Activated CD8-positive, alpha-beta T cell treated with anti-CD3 and anti-CD28 coated beads, Interleukin-2, amount 10 ng/mL, durations not matched to agents 7 days and 5 days (primary cell): ENCODE results near the gene SLC29A3. TPM values are rescaled to one million over a fixed set of nuclear protein-coding genes. Genes with fewer than 3 reads are reported as not detected.

Experiments used
- ATAC-seq: fragments of 150-1000 bp; cut with Tn5 transposase; one replicate; pipeline ENCODE4 v1.10.0; 2021; ENCODE audit warnings: moderate library complexity
- CTCF ChIA-PET: fragments of 350-600 bp; sonication (Branson Sonifier 250); formaldehyde crosslinking; loops from one replicate; lab custom pipeline; 2021; ENCODE audit warnings: antibody characterized with exemption; lab: Charles Lee
- POLR2A ChIA-PET: fragments of 350-600 bp; sonication (Branson Sonifier 250); formaldehyde crosslinking; loops from one replicate; lab custom pipeline; 2021; ENCODE audit warnings: antibody characterized with exemption; lab: Charles Lee
- DNase-seq: peaks from one replicate; pipeline ENCODE4 v3.0.0-alpha.2; 2020
- H3K27ac Mint-ChIP-seq: one replicate; pipeline ENCODE4 v1.8.0; 2021; ENCODE audit warnings: mild to moderate bottlenecking, mixed read lengths
- H3K27me3 Mint-ChIP-seq: one replicate; pipeline ENCODE4 v1.8.0; 2021; ENCODE audit warnings: low read depth, mixed read lengths
- H3K36me3 Mint-ChIP-seq: one replicate; pipeline ENCODE4 v1.8.0; 2021; ENCODE audit warnings: low read depth, mixed read lengths
- H3K4me1 Mint-ChIP-seq: one replicate; pipeline ENCODE4 v1.8.0; 2021; ENCODE audit warnings: low read depth, mixed read lengths
- H3K4me3 Mint-ChIP-seq: one replicate; pipeline ENCODE4 v1.8.0; 2021; ENCODE audit warnings: mild to moderate bottlenecking, mixed read lengths
- H3K9me3 Mint-ChIP-seq: one replicate; pipeline ENCODE4 v1.8.0; 2022; ENCODE audit warnings: mixed read lengths; ENCODE audit not compliant: insufficient read depth
- total RNA-seq, 2 experiments: library from RNA; stranded (reverse); gene quantifications; one replicate each; pipeline ENCODE4 v1.2.3, GENCODE V29; 2021

SLC29A3 gene
- total RNA-seq, 2 experiments from 2014 or later, result 3.0 to 3.4 TPM

GRCh38 chr10:71316056-71316785 lies 2.8 kb upstream of the SLC29A3 start:
- peaks cover 3% of the 10 kb centered on the region for H3K27me3 Mint-ChIP-seq
- H3K4me1 Mint-ChIP-seq, result peaks cover 29% of the 10 kb centered on the region
- no peak overlapping the region for H3K4me3 Mint-ChIP-seq
- DNase-seq (no peak), ATAC-seq (no peak)
- H3K27ac Mint-ChIP-seq, result no peak overlapping the region
- no peaks in the 10 kb centered on the region for H3K9me3 Mint-ChIP-seq
- ChIA-PET POLR2A (interaction anchor here (0.6 to 1.5 kb wide), 3 partner anchors 10 to 317 kb away, joined by 3 to 4 read pairs (median 3); no protein-coding TSS in a partner anchor), CTCF (interaction anchor here (1.6 to 7.9 kb wide), 5 partner anchors 69 to 381 kb away, joined by 4 to 72 read pairs (median 11); no protein-coding TSS in a partner anchor)
- H3K36me3 Mint-ChIP-seq, result no peaks in the 10 kb centered on the region

- Mint-ChIP-seq H3K4me1 (peaks cover 29% of the 10 kb centered on the region), H3K4me3 (no peak overlapping the region), H3K27me3 (peaks cover 3% of the 10 kb centered on the region), H3K27ac (no peak overlapping the region), H3K9me3 (no peaks in the 10 kb centered on the region), H3K36me3 (no peaks in the 10 kb centered on the region)
- DNase-seq (no peak), ATAC-seq (no peak)
- ChIA-PET CTCF (interaction anchor here (1.1 to 7.9 kb wide), 5 partner anchors 62 to 456 kb away, joined by 4 to 72 read pairs (median 11); partner anchors contain the start of gene VSIR), POLR2A (interaction anchor here (0.6 kb wide), 1 partner anchor 317 kb away, joined by 3 read pairs; no protein-coding TSS in a partner anchor)
Observed at GRCh38 chr10:71316786-71317160, 2.3 kb upstream of the SLC29A3 start.

- DNase-seq (no peak), ATAC-seq (no peak)
- no peaks in the 10 kb centered on the region for H3K9me3 Mint-ChIP-seq
- CTCF ChIA-PET, result interaction anchor here (0.9 to 7.9 kb wide), 5 partner anchors 61 to 455 kb away, joined by 4 to 72 read pairs (median 4); partner anchors contain the start of gene VSIR
- H3K4me3 Mint-ChIP-seq, result no peak overlapping the region
- POLR2A ChIA-PET, result no interaction called here
- no peaks in the 10 kb centered on the region for H3K36me3 Mint-ChIP-seq
- H3K27me3 Mint-ChIP-seq, result peaks cover 3% of the 10 kb centered on the region
- peak overlapping the region; percentile 14 for H3K27ac Mint-ChIP-seq
- peaks cover 29% of the 10 kb centered on the region for H3K4me1 Mint-ChIP-seq
Observed at GRCh38 chr10:71317739-71318138, 1.3 kb upstream of the SLC29A3 start.

GRCh38 chr10:71319800-71320392 lies 837 bp downstream of the SLC29A3 start:
- peaks cover 3% of the 10 kb centered on the region for H3K27me3 Mint-ChIP-seq
- peaks cover 37% of the 10 kb centered on the region for H3K4me1 Mint-ChIP-seq
- DNase-seq (no peak), ATAC-seq (no peak)
- peaks cover 16% of the 10 kb centered on the region for H3K36me3 Mint-ChIP-seq
- peak overlapping the region; percentile 88 for H3K4me3 Mint-ChIP-seq
- no peaks in the 10 kb centered on the region for H3K9me3 Mint-ChIP-seq
- POLR2A ChIA-PET, result interaction anchor here (0.6 to 0.8 kb wide), 2 partner anchors 29 to 57 kb away, joined by 3 read pairs; no protein-coding TSS in a partner anchor
- CTCF ChIA-PET, result interaction anchor here (0.7 to 3.8 kb wide), 9 partner anchors 31 to 729 kb away, joined by 3 to 15 read pairs (median 4); no protein-coding TSS in a partner anchor
- H3K27ac Mint-ChIP-seq, result peak overlapping the region; percentile 75

- H3K9me3 Mint-ChIP-seq, result no peaks in the 10 kb centered on the region
- CTCF ChIA-PET, result interaction anchor here (0.8 to 3.8 kb wide), 5 partner anchors 38 to 388 kb away, joined by 3 to 15 read pairs (median 6); no protein-coding TSS in a partner anchor
- POLR2A ChIA-PET, result interaction anchor here (0.6 kb wide), 1 partner anchor 30 kb away, joined by 3 read pairs; no protein-coding TSS in a partner anchor
- peak overlapping the region; percentile 23 for H3K4me3 Mint-ChIP-seq
- peaks cover 2% of the 10 kb centered on the region for H3K27me3 Mint-ChIP-seq
- H3K27ac Mint-ChIP-seq, result no peak overlapping the region
- peaks cover 37% of the 10 kb centered on the region for H3K4me1 Mint-ChIP-seq
- ATAC-seq (no peak), DNase-seq (no peak)
- H3K36me3 Mint-ChIP-seq, result peaks cover 18% of the 10 kb centered on the region
Observed at GRCh38 chr10:71320592-71320991, 1.5 kb downstream of the SLC29A3 start.

- DNase-seq, result no peak
- no peak for ATAC-seq
- ChIA-PET CTCF (no interaction called here), POLR2A (no interaction called here)
- no peaks in the 10 kb centered on the region for H3K27me3 Mint-ChIP-seq
- H3K36me3 Mint-ChIP-seq, result peaks cover 18% of the 10 kb centered on the region
- no peak overlapping the region for H3K27ac Mint-ChIP-seq
- peaks cover 30% of the 10 kb centered on the region for H3K4me1 Mint-ChIP-seq
- H3K4me3 Mint-ChIP-seq, result no peak overlapping the region
- H3K9me3 Mint-ChIP-seq, result no peaks in the 10 kb centered on the region
Observed at GRCh38 chr10:71321386-71321785, 2.3 kb downstream of the SLC29A3 start.

- DNase-seq (no peak), ATAC-seq (no peak)
- no peaks in the 10 kb centered on the region for H3K9me3 Mint-ChIP-seq
- H3K27me3 Mint-ChIP-seq, result no peaks in the 10 kb centered on the region
- H3K27ac Mint-ChIP-seq, result no peak overlapping the region
- H3K4me1 Mint-ChIP-seq, result peaks cover 23% of the 10 kb centered on the region
- CTCF ChIA-PET, result interaction anchor here (1.4 kb wide), 1 partner anchor 39 kb away, joined by 3 read pairs; no protein-coding TSS in a partner anchor
- H3K36me3 Mint-ChIP-seq, result peaks cover 18% of the 10 kb centered on the region
- no peak overlapping the region for H3K4me3 Mint-ChIP-seq
- POLR2A ChIA-PET, result no interaction called here
Observed at GRCh38 chr10:71323407-71323806, 4.3 kb downstream of the SLC29A3 start.

GRCh38 chr10:71324743-71325142 lies 5.7 kb downstream of the SLC29A3 start:
- Mint-ChIP-seq H3K27ac (no peak overlapping the region), H3K27me3 (no peaks in the 10 kb centered on the region), H3K36me3 (peaks cover 18% of the 10 kb centered on the region), H3K4me3 (no peak overlapping the region), H3K9me3 (no peaks in the 10 kb centered on the region), H3K4me1 (peaks cover 14% of the 10 kb centered on the region)
- POLR2A ChIA-PET, result no interaction called here
- DNase-seq, result no peak
- ATAC-seq, result no peak
- CTCF ChIA-PET, result interaction anchor here (0.6 kb wide), 1 partner anchor 59 kb away, joined by 3 read pairs; no protein-coding TSS in a partner anchor

- no peak overlapping the region for H3K27ac Mint-ChIP-seq
- peaks cover 11% of the 10 kb centered on the region for H3K4me1 Mint-ChIP-seq
- no peak for ATAC-seq
- peaks cover 18% of the 10 kb centered on the region for H3K36me3 Mint-ChIP-seq
- ChIA-PET CTCF (interaction anchor here (0.6 kb wide), 1 partner anchor 59 kb away, joined by 3 read pairs; no protein-coding TSS in a partner anchor), POLR2A (no interaction called here)
- DNase-seq, result no peak
- no peaks in the 10 kb centered on the region for H3K9me3 Mint-ChIP-seq
- no peaks in the 10 kb centered on the region for H3K27me3 Mint-ChIP-seq
- no peak overlapping the region for H3K4me3 Mint-ChIP-seq
Observed at GRCh38 chr10:71325267-71325666, 6.2 kb downstream of the SLC29A3 start.

GRCh38 chr10:71326464-71326881 lies 7.4 kb downstream of the SLC29A3 start:
- H3K4me3 Mint-ChIP-seq, result no peak overlapping the region
- CTCF ChIA-PET, result interaction anchor here (1.1 to 1.2 kb wide), 2 partner anchors 8 to 12 kb away, joined by 3 read pairs; partner anchors contain the start of gene SLC29A3
- no peak for DNase-seq
- H3K36me3 Mint-ChIP-seq, result peaks cover 18% of the 10 kb centered on the region
- H3K9me3 Mint-ChIP-seq, result no peaks in the 10 kb centered on the region
- POLR2A ChIA-PET, result no interaction called here
- no peak for ATAC-seq
- H3K27ac Mint-ChIP-seq, result no peak overlapping the region
- no peaks in the 10 kb centered on the region for H3K27me3 Mint-ChIP-seq
- peaks cover 8% of the 10 kb centered on the region for H3K4me1 Mint-ChIP-seq

GRCh38 chr10:71330789-71331404 lies 11.8 kb downstream of the SLC29A3 start:
- Mint-ChIP-seq H3K27me3 (no peaks in the 10 kb centered on the region), H3K27ac (no peak overlapping the region), H3K36me3 (no peaks in the 10 kb centered on the region), H3K4me1 (peaks cover 4% of the 10 kb centered on the region), H3K4me3 (no peak overlapping the region), H3K9me3 (no peaks in the 10 kb centered on the region)
- ChIA-PET CTCF (interaction anchor here (0.9 to 1.3 kb wide), 2 partner anchors 17 to 45 kb away, joined by 3 read pairs; no protein-coding TSS in a partner anchor), POLR2A (no interaction called here)
- ATAC-seq (no peak), DNase-seq (no peak)
